Measurements from ENCODE around the gene KCNQ1. TPM values are rescaled to one million over a fixed set of nuclear protein-coding genes. Genes with fewer than 3 reads are reported as not detected.

Gene KCNQ1
- total and polyA plus RNA-seq, 2 experiments from 2014 or later = not detected

GRCh38 chr11:2515401-2516275 lies 70.8 kb downstream of the KCNQ1 start:
- Histone ChIP-seq H3K4me3 (no peak overlapping the region), H3K9me2 (ENCODE audit: insufficient read depth) (no peaks in the 10 kb centered on the region), H2AFZ (no peak overlapping the region), H3K36me3 (ENCODE audit: low read depth) (no peaks in the 10 kb centered on the region), H3K27ac (no peak overlapping the region), H3K4me1 (ENCODE audit: insufficient read depth) (no peaks in the 10 kb centered on the region), H4K20me1 (ENCODE audit: insufficient read depth) (no peaks in the 10 kb centered on the region), H3K9me3 (ENCODE audit: low read depth) (no peaks in the 10 kb centered on the region), H3K79me2 (ENCODE audit: insufficient read depth) (no peaks in the 10 kb centered on the region), H3F3A (ENCODE audit: insufficient read depth) (no peaks in the 10 kb centered on the region), H3K27me3 (replicated peaks; ENCODE audit: insufficient read depth) (peaks cover 8% of the 10 kb centered on the region), H3K4me2 (ENCODE audit: unreplicated experiment) (no peak overlapping the region), H3K9ac (no peak overlapping the region)
- 63 to 76% methylated on average over 21 to 25 of the region's 25 CpGs for WGBS, 2 experiments (ENCODE audit: low coverage in 1 of 2, low lambda C conversion rate in 2 of 2, missing lambda C conversion rate in 2 of 2)
- TF ChIP-seq EZH2phosphoT487 (IDR thresholded peaks at IDR 0.05; ENCODE audit: insufficient read depth, low read depth) (no peak), EZH2 (IDR thresholded peaks at IDR 0.05; ENCODE audit: insufficient read depth, poor library complexity, severe bottlenecking) (no peak)
- in situ Hi-C loops (cut with MboI) = no loop called here
- no peak for DNase-seq

GRCh38 chr11:2516276-2517015 lies 71.6 kb downstream of the KCNQ1 start:
- Histone ChIP-seq H3K4me2 (ENCODE audit: unreplicated experiment) (no peak overlapping the region), H4K20me1 (ENCODE audit: insufficient read depth) (no peaks in the 10 kb centered on the region), H3K9me2 (ENCODE audit: insufficient read depth) (no peaks in the 10 kb centered on the region), H3K4me1 (ENCODE audit: insufficient read depth) (no peaks in the 10 kb centered on the region), H3F3A (ENCODE audit: insufficient read depth) (no peaks in the 10 kb centered on the region), H3K36me3 (ENCODE audit: low read depth) (no peaks in the 10 kb centered on the region), H2AFZ (no peak overlapping the region), H3K27ac (no peak overlapping the region), H3K79me2 (ENCODE audit: insufficient read depth) (no peaks in the 10 kb centered on the region), H3K9ac (no peak overlapping the region), H3K4me3 (no peak overlapping the region), H3K9me3 (ENCODE audit: low read depth) (no peaks in the 10 kb centered on the region), H3K27me3 (replicated peaks; ENCODE audit: insufficient read depth) (peaks cover 8% of the 10 kb centered on the region)
- in situ Hi-C loops (cut with MboI) = no loop called here
- TF ChIP-seq EZH2 (IDR thresholded peaks at IDR 0.05; ENCODE audit: insufficient read depth, poor library complexity, severe bottlenecking) (no peak), EZH2phosphoT487 (IDR thresholded peaks at IDR 0.05; ENCODE audit: insufficient read depth, low read depth) (no peak)
- DNase-seq = no peak
- 60 to 66% methylated on average over 19 to 20 of the region's 20 CpGs for WGBS, 2 experiments (ENCODE audit: low coverage in 1 of 2, low lambda C conversion rate in 2 of 2, missing lambda C conversion rate in 2 of 2)

GRCh38 chr11:2517016-2517385 lies 72.2 kb downstream of the KCNQ1 start:
- TF ChIP-seq EZH2 (IDR thresholded peaks at IDR 0.05; ENCODE audit: insufficient read depth, poor library complexity, severe bottlenecking) = no peak
- TF ChIP-seq EZH2phosphoT487 (IDR thresholded peaks at IDR 0.05; ENCODE audit: insufficient read depth, low read depth) = no peak
- H3K36me3 ChIP-seq (ENCODE audit: low read depth) = no peaks in the 10 kb centered on the region
- 58 to 60% methylated on average over 13 of the region's 13 CpGs for WGBS, 2 experiments (ENCODE audit: low coverage in 1 of 2, low lambda C conversion rate in 2 of 2, missing lambda C conversion rate in 2 of 2)
- H3K9me3 ChIP-seq (ENCODE audit: low read depth) = no peaks in the 10 kb centered on the region
- H3F3A ChIP-seq (ENCODE audit: insufficient read depth) = no peaks in the 10 kb centered on the region
- no peak overlapping the region for H3K4me3 ChIP-seq
- no peak for DNase-seq
- no peaks in the 10 kb centered on the region for H3K4me1 ChIP-seq (ENCODE audit: insufficient read depth)
- H2AFZ ChIP-seq = no peak overlapping the region
- no peaks in the 10 kb centered on the region for H3K9me2 ChIP-seq (ENCODE audit: insufficient read depth)
- H3K27ac ChIP-seq = no peak overlapping the region
- in situ Hi-C loops (cut with MboI) = no loop called here
- H3K4me2 ChIP-seq (ENCODE audit: unreplicated experiment) = no peak overlapping the region
- no peaks in the 10 kb centered on the region for H4K20me1 ChIP-seq (ENCODE audit: insufficient read depth)
- H3K27me3 ChIP-seq (replicated peaks; ENCODE audit: insufficient read depth) = peaks cover 8% of the 10 kb centered on the region
- H3K9ac ChIP-seq = no peak overlapping the region
- H3K79me2 ChIP-seq (ENCODE audit: insufficient read depth) = no peaks in the 10 kb centered on the region

GRCh38 chr11:2517386-2518064 lies 72.7 kb downstream of the KCNQ1 start:
- Histone ChIP-seq H3K27ac (no peak overlapping the region), H3K27me3 (replicated peaks; ENCODE audit: insufficient read depth) (peaks cover 8% of the 10 kb centered on the region), H3K9me2 (ENCODE audit: insufficient read depth) (no peaks in the 10 kb centered on the region), H3F3A (ENCODE audit: insufficient read depth) (no peaks in the 10 kb centered on the region), H3K4me1 (ENCODE audit: insufficient read depth) (no peaks in the 10 kb centered on the region), H3K79me2 (ENCODE audit: insufficient read depth) (no peaks in the 10 kb centered on the region), H3K9me3 (ENCODE audit: low read depth) (no peaks in the 10 kb centered on the region), H2AFZ (no peak overlapping the region), H3K36me3 (ENCODE audit: low read depth) (no peaks in the 10 kb centered on the region), H3K4me2 (ENCODE audit: unreplicated experiment) (no peak overlapping the region), H3K9ac (no peak overlapping the region), H3K4me3 (no peak overlapping the region), H4K20me1 (ENCODE audit: insufficient read depth) (no peaks in the 10 kb centered on the region)
- in situ Hi-C loops (cut with MboI) = no loop called here
- WGBS, 2 experiments (ENCODE audit: low coverage in 1 of 2, low lambda C conversion rate in 2 of 2, missing lambda C conversion rate in 2 of 2) = 59 to 65% methylated on average over 24 to 26 of the region's 26 CpGs
- TF ChIP-seq EZH2 (IDR thresholded peaks at IDR 0.05; ENCODE audit: insufficient read depth, poor library complexity, severe bottlenecking) (no peak), EZH2phosphoT487 (IDR thresholded peaks at IDR 0.05; ENCODE audit: insufficient read depth, low read depth) (no peak)
- no peak for DNase-seq
